IMR-90 (cell line): ENCODE data around the gene LBH.

Experiments used
- BHLHE40 ChIP-seq: fragments of 150-350 bp; IDR thresholded peaks from 2 replicates; pipeline ENCODE4 v1.6.1; 2016; ENCODE audit warnings: mild to moderate bottlenecking, low read depth, low read length
- CEBPB ChIP-seq: IDR thresholded peaks from 2 replicates; pipeline ENCODE4 v1.6.1; 2012; ENCODE audit warnings: low read depth, low read length, improper control_type of control experiment
- FOS ChIP-seq: fragments of 150-350 bp; IDR thresholded peaks from 2 replicates; pipeline ENCODE4 v1.6.1; 2016; ENCODE audit warnings: low read depth, low read length
- MAFK ChIP-seq: IDR thresholded peaks from 2 replicates; pipeline ENCODE4 v1.6.1; 2012; ENCODE audit warnings: low read depth, low read length, improper control_type of control experiment
- MAZ ChIP-seq: IDR thresholded peaks from 2 replicates; pipeline ENCODE4 v1.6.1; 2012; ENCODE audit warnings: low read depth, mild to moderate bottlenecking, low read length, improper control_type of control experiment, moderate library complexity, borderline replicate concordance
- NFE2L2 ChIP-seq: fragments of 150-350 bp; IDR thresholded peaks from 2 replicates; pipeline ENCODE4 v1.6.1; 2016; ENCODE audit warnings: low read depth, mild to moderate bottlenecking, low read length
- POLR2A ChIP-seq: IDR thresholded peaks from 2 replicates; pipeline ENCODE4 v1.6.1; 2012; ENCODE audit warnings: mild to moderate bottlenecking, low read depth, low read length
- RAD21 ChIP-seq: IDR thresholded peaks from 2 replicates; pipeline ENCODE4 v1.6.1; 2012; ENCODE audit warnings: low read length, improper control_type of control experiment
- RCOR1 ChIP-seq: IDR thresholded peaks from 2 replicates; pipeline ENCODE4 v1.6.1; 2012; ENCODE audit warnings: mild to moderate bottlenecking, low read length, improper control_type of control experiment; ENCODE audit not compliant: insufficient replicate concordance
- RFX5 ChIP-seq: IDR thresholded peaks from 2 replicates; pipeline ENCODE4 v1.8.0; 2012; ENCODE audit warnings: low read depth, mild to moderate bottlenecking, low read length, moderate library complexity
- SMC3 ChIP-seq: fragments of 150-350 bp; IDR thresholded peaks from 2 replicates; pipeline ENCODE4 v1.6.1; 2016; ENCODE audit warnings: low read depth, mild to moderate bottlenecking, antibody characterized with exemption, low read length, moderate library complexity
- TF ChIP-seq, protein P1 (sequence below): conservative IDR thresholded peaks from 2 replicates; pipeline ENCODE4 v1.5.1; 2012; ENCODE audit warnings: mild to moderate bottlenecking, low read depth, low read length, improper control_type of control experiment
- TF ChIP-seq, protein P2 (sequence below): fragments of 150-350 bp; IDR thresholded peaks from 2 replicates; pipeline ENCODE4 v1.6.1; 2016; ENCODE audit warnings: low read depth, mild to moderate bottlenecking, low read length, moderate library complexity, borderline replicate concordance
- TF ChIP-seq, protein P3 (sequence below): fragments of 150-350 bp; IDR thresholded peaks from 2 replicates; pipeline ENCODE4 v1.6.1; 2017; ENCODE audit warnings: mild to moderate bottlenecking, antibody characterized with exemption, low read length, low read depth

DNA sequence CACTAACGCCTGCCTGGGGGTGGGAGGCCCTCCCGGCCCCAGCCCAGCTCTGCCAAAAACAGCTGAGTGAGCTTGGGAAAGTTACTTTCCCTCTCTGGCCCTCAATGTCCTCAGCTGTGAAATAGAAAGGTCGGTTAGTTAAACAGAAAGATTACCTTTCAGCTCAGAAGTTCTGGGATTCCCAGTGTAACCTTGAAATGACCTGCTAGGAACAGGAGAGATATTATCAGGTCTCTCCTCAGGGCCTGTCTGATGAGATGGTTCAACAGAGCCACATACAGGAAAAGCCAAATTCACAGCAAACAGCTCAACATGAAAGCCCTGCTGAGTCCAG lies 68.8 kb downstream of the LBH start:
- TF ChIP-seq, protein P1, sequence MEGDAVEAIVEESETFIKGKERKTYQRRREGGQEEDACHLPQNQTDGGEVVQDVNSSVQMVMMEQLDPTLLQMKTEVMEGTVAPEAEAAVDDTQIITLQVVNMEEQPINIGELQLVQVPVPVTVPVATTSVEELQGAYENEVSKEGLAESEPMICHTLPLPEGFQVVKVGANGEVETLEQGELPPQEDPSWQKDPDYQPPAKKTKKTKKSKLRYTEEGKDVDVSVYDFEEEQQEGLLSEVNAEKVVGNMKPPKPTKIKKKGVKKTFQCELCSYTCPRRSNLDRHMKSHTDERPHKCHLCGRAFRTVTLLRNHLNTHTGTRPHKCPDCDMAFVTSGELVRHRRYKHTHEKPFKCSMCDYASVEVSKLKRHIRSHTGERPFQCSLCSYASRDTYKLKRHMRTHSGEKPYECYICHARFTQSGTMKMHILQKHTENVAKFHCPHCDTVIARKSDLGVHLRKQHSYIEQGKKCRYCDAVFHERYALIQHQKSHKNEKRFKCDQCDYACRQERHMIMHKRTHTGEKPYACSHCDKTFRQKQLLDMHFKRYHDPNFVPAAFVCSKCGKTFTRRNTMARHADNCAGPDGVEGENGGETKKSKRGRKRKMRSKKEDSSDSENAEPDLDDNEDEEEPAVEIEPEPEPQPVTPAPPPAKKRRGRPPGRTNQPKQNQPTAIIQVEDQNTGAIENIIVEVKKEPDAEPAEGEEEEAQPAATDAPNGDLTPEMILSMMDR: no peak
- TF ChIP-seq MAZ (no peak), RAD21 (no peak), SMC3 (no peak), POLR2A (no peak; the same call in 1 of the 2 replicates), FOS (no peak), RFX5 (no peak), BHLHE40 (no peak), NFE2L2 (no peak), CEBPB (no peak), MAFK (no peak), RCOR1 (no peak)
- TF ChIP-seq, protein P2, sequence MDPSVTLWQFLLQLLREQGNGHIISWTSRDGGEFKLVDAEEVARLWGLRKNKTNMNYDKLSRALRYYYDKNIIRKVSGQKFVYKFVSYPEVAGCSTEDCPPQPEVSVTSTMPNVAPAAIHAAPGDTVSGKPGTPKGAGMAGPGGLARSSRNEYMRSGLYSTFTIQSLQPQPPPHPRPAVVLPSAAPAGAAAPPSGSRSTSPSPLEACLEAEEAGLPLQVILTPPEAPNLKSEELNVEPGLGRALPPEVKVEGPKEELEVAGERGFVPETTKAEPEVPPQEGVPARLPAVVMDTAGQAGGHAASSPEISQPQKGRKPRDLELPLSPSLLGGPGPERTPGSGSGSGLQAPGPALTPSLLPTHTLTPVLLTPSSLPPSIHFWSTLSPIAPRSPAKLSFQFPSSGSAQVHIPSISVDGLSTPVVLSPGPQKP: no peak
- TF ChIP-seq, protein P3, sequence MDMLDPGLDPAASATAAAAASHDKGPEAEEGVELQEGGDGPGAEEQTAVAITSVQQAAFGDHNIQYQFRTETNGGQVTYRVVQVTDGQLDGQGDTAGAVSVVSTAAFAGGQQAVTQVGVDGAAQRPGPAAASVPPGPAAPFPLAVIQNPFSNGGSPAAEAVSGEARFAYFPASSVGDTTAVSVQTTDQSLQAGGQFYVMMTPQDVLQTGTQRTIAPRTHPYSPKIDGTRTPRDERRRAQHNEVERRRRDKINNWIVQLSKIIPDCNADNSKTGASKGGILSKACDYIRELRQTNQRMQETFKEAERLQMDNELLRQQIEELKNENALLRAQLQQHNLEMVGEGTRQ: no peak
